GM12878 (cell line): ENCODE data around the gene EDN3. TPM values are rescaled to one million over a fixed set of nuclear protein-coding genes. Genes with fewer than 3 reads are reported as not detected.

Experiments
- polyA plus RNA-seq, 11 experiments: library from polyadenylated mRNA; depleted of rRNA in 4 of 11; unstranded in 6 of 11; stranded (reverse) in 5 of 11; fragments of >200 nt; fragmentation: Nextera tagmentation in 4 of 11; fragmentation: Illumina TruSeq in 1 of 11; extraction: Ambion mirVana in 4 of 11; extraction: Trizol in 1 of 11; gene quantifications; 1 replicate in 1 of 11; 2 replicates in 10 of 11; pipeline versions ENCODE4 v1.2.1 to v1.2.3, GENCODE V29; 2011 to 2016; ENCODE audit warnings: inconsistent platforms in 2 of 11, missing spikeins in 2 of 11, low read depth in 1 of 11
- total RNA-seq, 4 experiments: library from RNA; depleted of rRNA in 3 of 4; stranded (reverse); fragments of >200 nt in 3 of 4; fragmentation: Illumina TruSeq in 1 of 4; extraction: Trizol in 1 of 4; gene quantifications; 2 replicates each; pipeline versions ENCODE4 v1.2.1 to v1.2.3, GENCODE V29; 2013 to 2021

EDN3 gene
- total and polyA plus RNA-seq, 10 of the 15 experiments (the other 5 are each of a cell fraction or from before 2014, with no cell fraction given) = not detected

Other genes with a start within 250 kb of the EDN3 start
- 0.68 and 0.87 TPM in 2 replicates for gene ZNF831, start 136.8 kb upstream of the EDN3 start, total RNA-seq (2014; rRNA removed)
- gene ZNF831, start 136.8 kb upstream of the EDN3 start, total RNA-seq (2014; rRNA removed; fragmentation: Illumina TruSeq; extraction: Trizol) = 0.51 and 0.54 TPM in 2 replicates
- 0.85 and 0.97 TPM in 2 replicates for gene ZNF831, start 136.8 kb upstream of the EDN3 start, total RNA-seq (2021)
- gene ZNF831, start 136.8 kb upstream of the EDN3 start, polyA plus RNA-seq (2011; rRNA removed) = 0.11 and 0.13 TPM in 2 replicates
- gene ZNF831, start 136.8 kb upstream of the EDN3 start, polyA plus RNA-seq (2014; fragmentation: Illumina TruSeq; extraction: Trizol) = 0.32 and 0.41 TPM in 2 replicates
- gene ZNF831, start 136.8 kb upstream of the EDN3 start, polyA plus RNA-seq (2014; fragmentation: Nextera tagmentation; extraction: Ambion mirVana) = under 1 TPM; 0.05 to 0.13 TPM
- 0.35 and 0.48 TPM in 2 replicates for gene ZNF831, start 136.8 kb upstream of the EDN3 start, polyA plus RNA-seq (2014; rRNA removed)
- gene ZNF831, start 136.8 kb upstream of the EDN3 start, polyA plus RNA-seq (2016; fragmentation: Nextera tagmentation; extraction: Ambion mirVana) = under 1 TPM; 0.01 to 0.06 TPM